Smooth muscle cell of the brain vasculature (primary cell): ENCODE results near the gene ANK2.
"Not testable (repeated sequence)": the region's sequence is repeated elsewhere in the genome, so short reads cannot be mapped to it uniquely, and the experiment has no call there.

ENCODE experiments used
- DNase-seq: peaks from one replicate; pipeline ENCODE4 v3.0.0-alpha.2; 2012; ENCODE audit warnings: low read depth, low spot score

The ANK2 gene

DNA sequence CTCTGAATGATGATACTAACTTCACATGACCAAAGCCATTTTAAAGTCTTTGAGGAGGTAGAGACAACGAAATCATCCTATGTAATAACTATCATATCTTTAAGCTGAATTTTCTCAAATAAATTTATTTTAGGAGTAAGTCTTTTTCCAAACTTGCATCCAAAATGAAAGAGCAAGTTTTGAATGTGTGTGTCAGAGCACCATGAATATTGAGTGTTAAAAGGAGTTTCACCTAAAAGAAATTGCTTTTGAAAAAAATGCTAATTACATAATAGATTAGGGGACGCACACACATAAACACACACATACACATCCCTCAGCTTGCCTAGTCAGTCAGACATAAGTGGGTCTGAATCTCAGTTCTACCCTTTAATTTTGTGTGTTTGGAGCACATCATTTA is 1.9 kb downstream of the ANK2 start:
- DNase-seq, result no peak

DNA sequence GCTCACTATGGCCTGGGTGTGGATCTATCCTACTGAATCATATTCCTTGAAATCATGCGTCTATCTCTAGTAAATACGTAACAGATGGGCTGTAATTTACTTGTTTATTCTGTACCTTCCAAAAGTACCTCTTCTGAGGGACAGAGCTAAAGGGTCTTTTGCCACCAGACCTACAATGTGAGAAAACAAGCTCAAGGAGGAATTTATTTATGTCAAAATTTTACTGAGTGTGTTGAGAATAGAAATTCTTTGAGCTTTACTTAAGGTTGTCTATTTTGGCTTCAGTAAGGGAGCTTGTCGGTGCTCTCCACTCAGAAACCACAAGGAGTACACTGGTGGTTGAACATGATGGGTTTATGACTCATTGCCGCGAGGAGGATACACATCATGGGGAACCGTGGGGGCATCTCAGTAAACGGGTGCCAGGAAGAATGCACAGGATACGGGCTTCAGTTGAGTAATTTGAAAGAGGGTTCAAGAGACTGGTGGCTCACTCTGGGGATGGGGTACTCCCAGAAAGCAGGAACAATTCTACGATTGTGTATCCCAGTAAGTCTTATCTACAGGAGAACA is 3.0 kb downstream of the ANK2 start:
- DNase-seq, result no peak

DNA sequence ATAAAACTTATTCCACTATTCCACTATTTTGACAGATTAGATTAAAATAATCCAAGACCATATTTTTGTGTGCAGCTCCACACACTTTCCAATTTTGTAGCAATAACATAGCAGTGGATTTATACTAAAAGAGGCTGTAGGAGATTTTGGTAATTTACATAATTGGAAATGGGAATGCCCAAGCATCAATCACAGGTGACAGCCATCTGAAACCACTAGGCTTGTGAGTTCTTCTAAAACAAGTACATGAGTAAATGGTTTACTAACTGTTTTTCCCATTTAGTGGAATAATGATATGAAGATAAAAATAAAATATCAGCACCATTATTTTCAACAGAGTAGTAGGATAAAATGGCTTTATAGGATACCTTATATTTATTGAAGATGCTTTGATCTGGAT is 4.4 kb downstream of the ANK2 start:
- no peak for DNase-seq

DNA sequence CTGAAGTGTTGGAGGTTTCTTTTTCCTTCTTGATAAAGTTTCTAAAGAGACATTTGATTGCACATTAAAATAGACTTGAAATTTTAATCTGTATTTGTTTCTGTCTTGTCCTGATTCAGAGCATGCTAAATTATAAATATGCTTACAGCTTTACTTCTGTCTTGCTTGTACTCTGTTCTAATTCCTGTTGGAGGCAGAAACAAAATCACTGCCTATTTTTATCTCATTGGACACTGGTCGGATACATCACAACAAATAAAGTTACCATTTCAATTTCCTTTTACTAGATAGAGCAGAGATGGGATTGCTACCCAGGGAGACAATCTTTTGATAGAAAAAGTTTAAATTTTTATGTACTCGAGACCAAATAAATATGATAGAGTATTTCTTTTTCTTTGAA is 6.9 kb downstream of the ANK2 start:
- no peak for DNase-seq

DNA sequence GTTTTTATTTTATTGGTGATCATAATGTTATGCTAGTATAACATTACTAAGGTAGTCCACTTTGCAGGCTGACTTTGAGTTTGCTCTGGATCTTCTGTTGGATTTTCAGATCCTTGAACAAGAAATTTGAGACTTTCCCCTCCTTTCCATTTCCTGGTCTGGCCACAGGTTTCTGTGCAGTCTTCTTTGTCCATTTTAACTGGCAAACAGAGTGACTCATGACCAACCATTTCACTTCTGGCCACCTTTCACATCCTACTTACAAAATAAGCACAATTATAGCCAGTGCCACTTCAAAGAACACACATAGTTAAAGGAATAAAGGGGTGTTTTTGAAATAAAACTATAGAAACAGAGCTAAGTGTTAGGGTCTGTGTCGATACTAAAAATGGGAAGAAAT is 8.4 kb downstream of the ANK2 start:
- no peak for DNase-seq

DNA sequence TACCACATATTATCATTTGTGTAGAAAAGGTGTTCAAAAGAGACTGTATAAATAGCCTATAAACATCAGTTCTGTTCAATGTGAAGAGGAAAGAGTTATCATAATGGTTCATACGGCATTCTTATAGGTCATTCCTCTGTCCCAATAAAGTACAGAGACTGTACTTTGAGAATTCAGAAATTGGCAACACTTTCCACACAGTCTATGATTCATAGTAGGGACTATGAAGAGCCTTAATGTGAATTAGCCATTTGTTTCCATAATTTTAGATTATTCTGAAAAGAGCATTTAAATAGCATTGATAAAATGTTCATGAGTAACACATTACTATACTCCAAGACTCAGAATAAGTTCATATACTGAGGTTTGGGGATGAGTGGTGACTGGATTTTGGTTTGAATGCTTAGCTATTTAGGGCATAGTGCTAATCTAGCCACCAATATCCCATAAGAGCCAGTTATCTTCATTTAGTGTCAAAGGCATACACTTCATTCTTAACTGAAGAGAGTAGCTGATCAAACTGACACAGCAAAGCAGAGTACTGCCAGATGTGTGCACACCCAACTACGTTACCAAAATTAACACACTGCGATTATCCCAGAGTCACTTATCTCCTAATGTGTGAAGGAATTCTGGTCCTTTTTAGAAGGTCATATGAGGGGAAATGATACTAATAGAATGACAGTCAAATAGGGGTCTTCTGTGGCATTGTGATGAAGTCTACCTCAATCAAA is 10.2 kb downstream of the ANK2 start:
- no peak for DNase-seq

DNA sequence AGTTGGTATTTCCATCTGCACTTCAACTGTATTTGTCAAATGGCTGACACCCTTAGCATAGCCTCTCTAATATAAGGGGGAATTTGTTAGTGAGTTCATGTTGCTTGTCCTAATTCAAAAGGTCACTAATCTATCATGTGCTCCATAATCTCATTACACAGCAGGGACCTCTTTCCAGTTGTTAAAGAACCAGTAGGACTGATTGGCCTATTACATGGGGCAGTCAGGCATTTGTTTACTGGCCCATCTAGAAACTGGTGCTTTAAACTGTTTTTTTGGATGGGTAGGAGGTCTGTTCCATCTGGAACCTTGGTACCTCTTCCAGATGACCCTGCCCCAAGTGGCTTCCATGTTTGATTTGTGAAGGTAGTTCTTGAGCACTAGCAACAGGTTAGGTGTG is 11.4 kb downstream of the ANK2 start:
- DNase-seq, result no peak

DNA sequence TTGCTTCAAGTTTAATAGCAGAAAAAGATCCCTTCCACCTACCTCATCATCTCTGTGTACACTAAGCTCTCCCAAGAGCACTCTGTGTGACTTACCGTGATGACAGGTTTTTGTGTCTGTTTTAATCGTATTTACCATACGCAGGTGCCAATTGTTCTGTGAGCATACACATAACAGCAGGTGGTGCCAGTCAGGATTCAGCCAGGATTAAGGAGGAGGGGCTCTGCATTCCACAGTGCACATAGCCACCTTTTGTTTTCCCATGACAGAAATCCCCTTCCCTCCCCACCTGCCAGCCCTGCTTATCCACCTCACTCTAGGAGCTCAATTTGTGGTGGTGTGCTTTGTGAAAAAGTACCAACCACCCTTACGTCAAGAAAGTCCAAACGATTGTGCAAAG is 14.8 kb downstream of the ANK2 start:
- DNase-seq, result no peak

DNA sequence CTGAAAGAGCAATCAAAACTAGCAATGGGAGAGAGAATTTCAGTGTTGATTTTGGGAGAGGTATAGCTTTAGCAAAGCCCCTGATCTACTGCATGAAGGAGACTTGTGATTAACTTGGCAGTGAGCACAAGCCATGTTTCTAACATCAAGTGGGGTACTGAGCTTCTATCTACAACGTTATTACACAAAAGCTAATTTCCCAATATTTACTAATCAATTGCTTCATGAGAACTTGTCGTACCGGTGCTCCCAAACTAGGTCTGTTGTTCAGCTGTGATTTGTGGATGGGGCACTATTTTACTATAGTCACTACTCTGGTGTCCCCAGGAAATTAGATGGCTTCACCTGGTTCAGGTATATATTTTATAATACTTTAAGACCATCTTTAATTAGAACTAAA is 16.2 kb downstream of the ANK2 start:
- DNase-seq, result no peak

DNA sequence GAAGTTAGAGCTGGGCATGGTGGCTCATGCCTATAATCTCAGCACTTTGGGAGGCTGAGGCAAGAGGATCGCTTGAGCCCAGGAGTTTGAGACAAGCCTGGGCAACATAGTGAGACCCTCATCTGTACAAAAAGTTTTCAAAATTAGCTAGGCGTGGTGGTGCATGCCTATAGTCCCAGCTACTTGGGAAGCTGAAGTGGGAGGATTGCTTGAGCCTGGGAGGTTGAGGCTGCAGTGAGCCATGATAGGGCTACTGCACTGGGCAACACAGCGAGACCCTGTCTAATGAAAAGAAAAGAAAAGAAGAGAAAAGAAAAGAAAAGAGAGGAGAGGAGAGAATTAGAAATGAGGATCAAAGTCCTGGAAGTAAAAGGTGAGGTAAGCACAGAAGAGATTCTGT is 19.3 kb downstream of the ANK2 start:
- not testable (repeated sequence) for DNase-seq

DNA sequence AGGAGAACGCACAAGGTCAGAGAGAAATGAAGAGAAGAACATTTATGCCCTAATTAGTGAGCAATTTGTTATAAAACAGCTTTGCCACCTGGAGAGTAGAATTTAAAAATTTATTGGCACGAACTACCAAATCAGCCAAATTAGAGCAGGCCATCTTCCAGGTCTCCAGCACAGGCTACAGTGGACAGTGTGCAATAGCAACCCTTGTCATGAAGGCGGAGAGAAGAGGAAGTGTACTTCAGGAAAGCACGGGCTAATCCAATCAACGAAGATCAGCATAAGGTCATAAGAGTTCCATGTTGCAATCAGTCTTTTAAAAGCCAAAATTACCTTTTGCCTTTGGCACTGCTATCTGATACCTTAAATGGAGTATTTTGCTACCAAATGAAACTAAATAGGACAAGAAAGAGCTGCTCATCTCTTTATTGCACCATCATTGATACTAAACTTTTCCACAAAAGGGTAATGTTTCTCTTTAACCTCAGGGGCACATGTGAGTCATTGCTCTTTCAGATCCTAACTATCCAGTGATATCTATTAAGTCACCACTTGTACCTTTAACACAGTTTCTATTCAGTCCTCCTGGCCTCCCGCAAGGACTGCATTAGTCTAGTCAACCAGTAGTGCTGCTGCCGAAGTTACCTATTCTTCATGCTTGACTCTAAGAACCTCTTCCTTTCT is 19.9 kb downstream of the ANK2 start:
- DNase-seq, result no peak

DNA sequence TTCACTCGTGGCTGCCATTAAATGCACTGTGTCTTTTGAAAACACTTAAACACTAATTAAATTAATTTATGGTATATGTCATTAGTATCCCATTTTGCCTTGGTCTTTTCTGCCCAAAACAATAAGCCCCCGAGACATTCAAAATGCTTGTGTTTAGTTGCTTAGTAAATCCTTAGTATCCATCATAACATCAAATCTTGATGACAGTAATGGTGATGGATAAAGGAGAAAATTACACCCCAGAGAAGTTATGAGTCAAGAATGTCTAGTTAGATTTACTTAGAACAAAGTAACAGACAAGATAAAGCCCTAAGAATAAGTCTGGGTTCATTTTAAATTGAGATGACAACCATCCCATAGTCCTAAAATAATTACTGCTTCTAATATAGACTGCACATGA is 21.3 kb downstream of the ANK2 start:
- no peak for DNase-seq

DNA sequence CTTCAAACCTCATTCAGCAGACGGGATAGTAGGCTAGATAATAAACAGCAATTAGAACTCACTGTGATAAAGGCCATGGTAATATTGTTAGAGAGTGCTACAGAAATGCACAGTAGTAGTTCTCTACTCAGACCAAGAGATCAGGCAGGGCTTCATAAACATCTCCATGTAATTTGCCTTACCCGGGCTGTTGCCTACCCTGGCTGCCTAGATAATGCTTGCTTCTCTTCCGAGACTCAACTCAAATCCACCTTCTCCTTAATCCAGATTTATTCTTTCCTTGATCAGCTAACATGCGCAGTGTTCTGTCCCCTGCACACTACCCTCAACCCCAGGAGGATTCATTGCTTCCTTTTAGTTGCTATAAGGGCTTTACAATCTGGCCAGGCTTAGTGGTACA is 21.8 kb downstream of the ANK2 start:
- DNase-seq, result no peak

DNA sequence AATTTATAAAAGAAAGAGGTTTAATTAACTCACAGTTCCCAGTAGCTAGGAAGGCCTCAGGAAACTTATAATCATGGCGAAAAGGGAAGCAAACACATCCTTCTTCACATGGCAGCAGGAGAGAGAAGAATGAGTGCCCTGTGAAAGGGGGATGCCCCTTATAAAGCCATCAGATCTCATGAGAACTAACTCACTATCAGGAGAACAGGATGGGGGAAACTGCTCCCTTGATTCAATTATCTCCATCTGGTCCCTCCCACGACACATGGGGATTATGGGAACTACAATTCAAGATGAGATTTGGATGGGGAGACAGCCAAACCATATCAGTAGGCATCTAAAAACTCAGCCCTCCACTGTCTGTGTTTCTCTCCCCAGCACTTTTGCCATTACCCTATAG is 22.4 kb downstream of the ANK2 start:
- DNase-seq, result no peak

DNA sequence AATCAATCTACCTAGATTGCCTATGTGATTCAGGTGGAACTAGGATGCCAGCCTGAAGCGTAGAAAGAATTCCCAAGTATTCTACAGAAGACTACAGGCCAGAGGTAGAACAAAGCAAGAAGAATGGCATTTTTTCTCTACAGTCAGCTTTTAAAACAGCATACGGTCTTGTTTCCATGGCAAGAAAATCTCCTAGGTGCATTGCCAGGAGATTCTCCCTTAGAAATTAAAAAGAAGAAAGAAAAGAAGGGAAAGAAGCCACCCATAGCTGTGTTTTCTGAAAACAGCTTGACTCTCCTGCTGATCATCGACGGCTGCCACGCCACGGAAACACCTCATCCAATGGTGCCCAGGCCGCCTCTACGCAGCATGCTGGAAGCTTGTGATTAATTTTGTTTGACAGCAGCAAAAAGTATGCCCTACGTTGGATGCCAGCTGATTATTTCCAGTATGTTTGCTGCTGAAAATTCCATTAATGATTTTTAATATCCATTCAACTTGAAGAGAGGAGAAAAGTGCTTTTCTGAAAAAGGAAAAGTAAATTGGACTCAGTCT is 24.1 kb downstream of the ANK2 start:
- no peak for DNase-seq

DNA sequence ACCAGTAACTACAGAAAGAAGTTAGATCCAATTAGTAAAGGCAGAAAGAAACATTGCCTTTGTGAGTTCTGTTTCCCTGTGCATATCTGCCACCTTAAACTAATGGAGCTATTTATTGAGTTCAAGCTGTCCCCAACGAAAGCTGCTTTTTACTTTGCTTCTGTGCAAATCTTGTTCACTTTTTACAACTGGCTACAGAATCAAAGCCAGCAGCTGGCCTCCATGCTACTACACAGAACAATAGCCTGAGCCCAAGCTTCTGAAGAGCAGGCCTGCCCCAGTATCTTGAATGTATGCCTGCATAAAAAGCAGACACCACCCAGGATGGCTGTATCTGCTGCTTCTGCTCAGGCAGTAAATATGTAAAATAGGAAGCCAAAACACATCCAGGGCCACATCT is 28.1 kb downstream of the ANK2 start:
- DNase-seq, result no peak

DNA sequence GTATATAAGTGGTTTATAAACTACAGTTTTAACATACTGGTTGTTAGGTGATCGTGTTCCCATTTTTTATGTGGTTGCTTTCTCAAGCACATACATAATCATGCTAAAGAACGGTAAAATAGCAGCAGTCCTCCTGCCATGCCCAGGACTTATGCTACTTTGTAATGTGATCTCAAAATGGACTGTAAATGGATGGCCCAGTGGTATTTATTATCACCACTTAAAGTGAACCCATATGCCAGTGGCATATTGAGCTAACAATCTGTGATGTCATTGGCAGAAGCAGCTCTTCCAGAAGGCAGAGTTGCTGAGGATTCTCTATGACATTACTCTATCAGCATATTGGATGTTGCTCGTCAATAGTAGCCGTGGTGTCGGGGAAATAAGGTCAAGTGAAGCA is 28.6 kb downstream of the ANK2 start:
- no peak for DNase-seq

DNA sequence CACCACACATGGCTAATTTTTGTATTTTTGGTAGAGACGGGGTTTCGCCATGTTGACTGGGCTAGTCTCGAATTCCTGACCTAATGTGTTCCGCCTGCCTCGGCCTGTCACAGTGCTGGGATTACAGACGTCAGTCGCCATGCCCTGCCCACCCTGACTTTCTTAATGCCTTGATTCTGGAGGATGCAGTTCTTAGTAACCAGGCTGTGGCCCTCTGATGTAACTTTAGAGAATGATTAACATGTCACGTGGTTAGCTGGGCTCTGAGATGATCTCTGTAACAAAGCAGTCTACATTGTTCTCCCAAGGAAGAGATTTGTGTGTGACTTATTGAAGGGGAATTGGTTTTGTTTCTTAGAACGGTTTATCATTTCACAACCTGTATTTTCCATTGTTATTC is 30.6 kb downstream of the ANK2 start:
- no peak for DNase-seq

DNA sequence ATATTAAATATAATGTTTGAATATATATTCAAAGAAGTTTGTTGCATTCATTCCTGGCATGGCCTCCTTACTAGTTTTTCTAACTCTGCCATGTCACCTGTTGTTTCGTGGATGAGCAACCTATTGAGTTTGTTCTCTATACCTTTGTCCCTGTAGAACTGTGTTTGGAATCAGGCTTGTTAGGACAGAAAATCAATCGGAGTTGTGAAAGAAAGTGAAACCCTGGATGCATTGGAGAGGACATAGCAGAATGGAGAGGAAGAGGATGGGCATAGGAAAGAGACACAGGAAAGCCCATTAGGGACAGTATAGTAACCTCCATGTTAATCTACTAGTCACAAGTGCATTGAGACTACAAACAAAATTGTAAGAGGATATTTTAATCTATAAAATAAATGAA is 31.2 kb downstream of the ANK2 start:
- DNase-seq, result no peak

DNA sequence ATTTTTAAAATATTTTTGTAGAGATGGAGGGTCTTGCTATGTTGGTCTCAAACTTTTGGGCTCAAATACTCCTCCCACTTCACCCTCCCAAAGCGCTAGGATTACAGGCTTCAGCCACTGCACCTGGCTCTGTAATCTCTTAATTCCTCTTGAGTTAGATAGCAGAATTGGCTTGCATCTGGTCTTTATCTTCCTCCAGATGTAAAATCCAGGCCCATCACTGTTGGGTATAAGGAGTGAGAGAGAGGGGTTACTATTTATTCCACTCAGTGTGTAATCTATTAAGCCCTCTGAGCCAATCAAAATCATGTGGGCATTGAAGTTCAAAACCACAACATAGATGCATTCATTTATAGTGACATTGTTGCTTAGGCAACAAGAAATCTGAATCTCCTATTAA is 33.9 kb downstream of the ANK2 start:
- DNase-seq, result no peak

DNA sequence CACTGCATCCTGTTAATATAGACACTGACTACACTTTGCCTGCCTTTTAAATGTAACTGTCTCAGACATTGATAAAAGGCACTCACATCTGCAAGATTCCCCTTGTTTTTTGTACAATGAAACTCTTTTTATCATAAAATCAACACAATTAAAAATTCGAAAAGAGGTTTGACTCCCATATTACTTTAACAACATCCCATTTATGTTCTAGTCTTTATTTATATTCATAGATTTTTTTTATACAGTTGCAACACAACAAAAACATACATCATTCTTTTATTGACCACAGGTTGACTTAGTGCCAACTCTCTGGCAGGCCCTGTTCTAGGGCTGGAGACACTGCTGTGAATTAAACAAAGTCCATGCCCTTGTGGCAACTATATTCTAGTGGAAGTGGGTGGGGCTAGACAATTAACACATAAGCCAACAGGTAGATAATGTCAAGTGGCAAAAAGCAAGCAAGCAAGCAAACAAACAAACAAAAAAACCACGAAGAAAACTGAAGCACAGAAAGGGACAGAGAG is 36.8 kb downstream of the ANK2 start:
- no peak for DNase-seq

DNA sequence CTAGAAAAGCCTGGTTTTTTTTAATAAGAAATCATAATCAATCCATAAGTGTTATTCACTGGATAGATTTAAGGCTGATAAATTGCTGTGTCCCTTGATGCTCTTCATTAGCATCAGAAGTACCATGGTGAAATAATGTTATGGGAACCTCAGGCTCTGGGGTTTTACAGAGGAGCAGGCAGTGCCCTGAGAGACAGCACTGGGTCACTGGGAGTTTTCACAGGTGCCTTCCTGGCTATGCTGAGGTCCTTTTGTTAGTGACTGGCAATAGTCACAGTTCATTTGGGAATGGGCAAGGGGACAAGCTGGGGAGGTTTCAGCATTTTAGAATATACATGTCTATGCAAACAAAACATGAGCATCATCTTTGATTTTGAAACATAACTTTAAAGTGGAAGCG is 38.6 kb downstream of the ANK2 start:
- no peak for DNase-seq

DNA sequence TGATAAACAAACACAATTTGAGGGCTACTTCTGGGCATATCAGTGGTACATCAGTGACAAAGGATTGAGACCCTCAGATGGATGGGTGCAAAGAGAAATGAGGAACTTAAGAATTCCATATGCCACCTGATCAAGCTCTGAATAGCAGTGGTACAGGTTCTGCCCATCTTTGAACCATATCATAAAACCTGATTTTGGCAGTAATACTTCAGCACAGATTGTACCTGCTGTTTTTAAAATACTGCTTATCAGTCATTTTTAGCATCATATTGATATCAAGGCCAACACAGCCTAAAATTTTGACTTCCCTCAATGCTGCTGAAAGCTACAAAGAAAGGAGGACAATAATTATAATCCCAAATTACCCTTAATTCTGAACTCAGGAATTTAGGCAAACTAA is 41.5 kb downstream of the ANK2 start:
- no peak for DNase-seq
